A549 (cell line): ENCODE measurements around the gene NEK8. TPM values are rescaled to one million over a fixed set of nuclear protein-coding genes. Genes with fewer than 3 reads are reported as not detected.

ENCODE experiments used
- ATAC-seq, 2 experiments: fragments of 200-7000 bp in 1 of 2; fragments of >200 bp in 1 of 2; cut with Nextera tagmentation in 1 of 2; cut with Tn5 transposase in 1 of 2; 3 replicates each; pipeline versions ENCODE4 v1.8.0 to v1.9.1; 2018 to 2020; ENCODE audit warnings: mild to moderate bottlenecking in 1 of 2, moderate library complexity in 1 of 2
- CTCF ChIA-PET: fragments of 300-600 bp; sonication (Branson Sonifier 250); formaldehyde crosslinking; extraction: SDS; loops from one replicate; lab custom pipeline; 2021; ENCODE audit warnings: antibody characterized with exemption, inconsistent platforms; lab: Yijun Ruan, JAX
- POLR2A ChIA-PET: fragments of 350-600 bp; formaldehyde crosslinking; extraction: SDS; loops from one replicate; lab custom pipeline; 2021; ENCODE audit warnings: antibody characterized with exemption, inconsistent platforms; lab: Yijun Ruan, JAX
- DNase-seq, 2 experiments: peaks; one replicate each; pipeline versions ENCODE4 v3.0.0 to v3.0.0-alpha.2; 2011 to 2016; ENCODE audit warnings: low read depth in 1 of 2, low spot score in 1 of 2
- FAIRE-seq: peaks from 2 replicates; lab custom pipeline; 2011; peaks lifted over from hg19 to GRCh38; lab: Jason Lieb, UNC
- H3K27ac ChIP-seq, 2 experiments: fragments of >200 bp; sonication (Bioruptor Twin); formaldehyde crosslinking; 3 replicates each; pipeline ENCODE4 v1.5.1; 2016 to 2017
- H3K4me1 ChIP-seq: fragments of >200 bp; sonication (Bioruptor Twin); formaldehyde crosslinking; 3 replicates; pipeline ENCODE4 v1.6.1; 2016
- H3K4me2 ChIP-seq: fragments of >200 bp; sonication (Bioruptor Twin); formaldehyde crosslinking; 3 replicates; pipeline ENCODE4 v1.6.1; 2016
- H3K4me3 ChIP-seq: fragments of >200 bp; sonication (Bioruptor Twin); formaldehyde crosslinking; 3 replicates; pipeline ENCODE4 v1.5.1; 2016
- H3K9me3 ChIP-seq: fragments of >200 bp; sonication (Bioruptor Twin); formaldehyde crosslinking; 3 replicates; pipeline ENCODE4 v1.6.1; 2016
- BHLHE40 ChIP-seq: IDR thresholded peaks from 2 replicates; pipeline ENCODE4 v1.6.1; 2012; ENCODE audit warnings: low read depth, low read length, inconsistent platforms
- CBX2 ChIP-seq: fragments of 200-600 bp; sonication (generic); IDR thresholded peaks from 2 replicates; pipeline ENCODE4 v1.6.1; 2016; ENCODE audit warnings: low read depth, mild to moderate bottlenecking, borderline replicate concordance
- EHMT2 ChIP-seq: fragments of 200-600 bp; sonication (generic); IDR thresholded peaks from 2 replicates; pipeline ENCODE4 v1.6.1; 2016; ENCODE audit warnings: antibody characterized with exemption, low read depth, mild to moderate bottlenecking, moderate library complexity
- EP300 ChIP-seq, 2 experiments: fragments of >200 bp; sonication (Bioruptor Twin); formaldehyde crosslinking; IDR thresholded peaks; 2 replicates in 1 of 2; 3 replicates in 1 of 2; pipeline ENCODE4 v1.6.1; 2016 to 2017
- FOSB ChIP-seq: fragments of 250-450 bp; sonication (Bioruptor Pico); IDR thresholded peaks from 2 replicates; pipeline ENCODE4 v1.5.0; 2020; ENCODE audit warnings: mild to moderate bottlenecking, moderate library complexity
- FOXS1 ChIP-seq: fragments of 250-450 bp; sonication (Bioruptor Pico); IDR thresholded peaks from 2 replicates; pipeline ENCODE4 v1.5.0; 2020; ENCODE audit warnings: mild to moderate bottlenecking, moderate library complexity
- HOXB13 ChIP-seq: fragments of 250-450 bp; sonication (Bioruptor Pico); IDR thresholded peaks from 2 replicates; pipeline ENCODE4 v1.5.0; 2020; ENCODE audit warnings: low read depth, mild to moderate bottlenecking, moderate library complexity
- HOXB5 ChIP-seq: fragments of 250-450 bp; sonication (Bioruptor Pico); IDR thresholded peaks from 2 replicates; pipeline ENCODE4 v1.5.0; 2020; ENCODE audit warnings: mild to moderate bottlenecking, moderate library complexity
- JUN ChIP-seq, 2 experiments: fragments of >200 bp; sonication (Bioruptor Twin); formaldehyde crosslinking; IDR thresholded peaks; 2 replicates in 1 of 2; 3 replicates in 1 of 2; pipeline ENCODE4 v1.6.1; 2016 to 2017
- JUNB ChIP-seq: fragments of >200 bp; sonication (Bioruptor Twin); formaldehyde crosslinking; IDR thresholded peaks from 2 replicates; pipeline ENCODE4 v1.6.1; 2016
- KDM5A ChIP-seq: fragments of 200-600 bp; sonication (generic); IDR thresholded peaks from 2 replicates; pipeline ENCODE4 v1.6.1; 2016; ENCODE audit warnings: antibody characterized with exemption, mild to moderate bottlenecking
- MAFK ChIP-seq: fragments of 450-650 bp; IDR thresholded peaks from 2 replicates; pipeline ENCODE4 v1.6.1; 2014; ENCODE audit not compliant: partially characterized antibody
- MAZ ChIP-seq: fragments of 150-350 bp; IDR thresholded peaks from 2 replicates; pipeline ENCODE4 v1.6.1; 2014; ENCODE audit warnings: antibody characterized with exemption, low read depth, low read length, borderline replicate concordance
- MYC ChIP-seq: IDR thresholded peaks from 2 replicates; pipeline ENCODE4 v1.6.1; 2012; ENCODE audit warnings: mild to moderate bottlenecking, inconsistent platforms, low read length, improper control_type of control experiment, borderline replicate concordance
- NFE2L2 ChIP-seq: fragments of 150-350 bp; conservative IDR thresholded peaks from 2 replicates; pipeline ENCODE4 v1.6.1; 2014; ENCODE audit warnings: low read length
- PHF8 ChIP-seq: fragments of 200-600 bp; sonication (generic); IDR thresholded peaks from 2 replicates; pipeline ENCODE4 v1.6.1; 2016; ENCODE audit warnings: low read depth, mild to moderate bottlenecking, antibody characterized with exemption, moderate library complexity, borderline replicate concordance
- POLR2AphosphoS2 ChIP-seq: conservative IDR thresholded peaks from 2 replicates; pipeline ENCODE4 v1.6.1; 2012; ENCODE audit warnings: low read length, improper control_type of control experiment, inconsistent platforms
- RCOR1 ChIP-seq: fragments of 150-350 bp; IDR thresholded peaks from 2 replicates; pipeline ENCODE4 v1.6.1; 2014; ENCODE audit warnings: antibody characterized with exemption, low read length, low read depth
- RNF2 ChIP-seq: fragments of 200-600 bp; sonication (generic); IDR thresholded peaks from 2 replicates; pipeline ENCODE4 v1.6.1; 2016; ENCODE audit warnings: low read depth, mild to moderate bottlenecking, antibody characterized with exemption, moderate library complexity, borderline replicate concordance
- SMC3 ChIP-seq: fragments of >200 bp; sonication (Bioruptor Twin); formaldehyde crosslinking; IDR thresholded peaks from 3 replicates; pipeline ENCODE4 v1.6.1; 2018; ENCODE audit warnings: inconsistent platforms
- SREBF2 ChIP-seq: fragments of 450-650 bp; IDR thresholded peaks from 2 replicates; pipeline ENCODE4 v1.6.1; 2014; ENCODE audit warnings: mild to moderate bottlenecking, moderate library complexity
- TP53 ChIP-seq: fragments of 250-450 bp; sonication (Bioruptor Pico); IDR thresholded peaks from 2 replicates; pipeline ENCODE4 v1.5.0; 2021; ENCODE audit warnings: mild to moderate bottlenecking, moderate library complexity
- ZNF302 ChIP-seq: fragments of 250-450 bp; sonication (Bioruptor Pico); IDR thresholded peaks from 2 replicates; pipeline ENCODE4 v1.9.0; 2021; ENCODE audit warnings: inconsistent platforms, mild to moderate bottlenecking, moderate library complexity
- WGBS: methylation state at CpG from one replicate; pipeline ENCODE4 v1.1.6; 2017; ENCODE audit errors: missing lambda C conversion rate; 5-methylcytosine and 5-hydroxymethylcytosine counted together
- polyA plus RNA-seq, 4 experiments: library from polyadenylated mRNA; depleted of rRNA in 3 of 4; stranded (reverse); fragments of >200 nt; fragmentation: RNase III in 1 of 4; extraction: RNeasy Plus Mini Kit Qiagen cat#74134 plus additional on column Dnase treatment in 1 of 4; gene quantifications; 2 replicates in 3 of 4; 3 replicates in 1 of 4; pipeline ENCODE4 v1.2.3, GENCODE V29; 2011 to 2017
- TF ChIP-seq, protein P1 (sequence below): fragments of >200 bp; sonication (Bioruptor Twin); formaldehyde crosslinking; IDR thresholded peaks from 2 replicates; pipeline ENCODE4 v1.6.1; 2016
- TF ChIP-seq, protein P2 (sequence below): fragments of 200-600 bp; sonication (generic); IDR thresholded peaks from 2 replicates; pipeline ENCODE4 v1.6.1; 2016; ENCODE audit warnings: antibody characterized with exemption, mild to moderate bottlenecking, moderate library complexity
- TF ChIP-seq, protein P3 (sequence below): fragments of >200 bp; sonication (Bioruptor Twin); formaldehyde crosslinking; IDR thresholded peaks from 3 replicates; pipeline ENCODE4 v1.6.1; 2016
- TF ChIP-seq, protein P4 (sequence below): fragments of >200 bp; sonication (Bioruptor Twin); formaldehyde crosslinking; IDR thresholded peaks from 3 replicates; pipeline ENCODE4 v1.5.1; 2016
- TF ChIP-seq, protein P5 (sequence below): IDR thresholded peaks from 2 replicates; pipeline ENCODE4 v1.6.1; 2012
- TF ChIP-seq, protein P6 (sequence below): IDR thresholded peaks from 2 replicates; pipeline ENCODE4 v1.6.1; 2012
- TF ChIP-seq, protein P7 (sequence below): fragments of 450-650 bp; IDR thresholded peaks from 2 replicates; pipeline ENCODE4 v1.6.1; 2014; ENCODE audit warnings: antibody characterized with exemption

The NEK8 gene
- polyA plus RNA-seq, 2 of the 4 experiments (the other 2 are of a cell fraction) = 5.1 to 5.3 TPM

DNA sequence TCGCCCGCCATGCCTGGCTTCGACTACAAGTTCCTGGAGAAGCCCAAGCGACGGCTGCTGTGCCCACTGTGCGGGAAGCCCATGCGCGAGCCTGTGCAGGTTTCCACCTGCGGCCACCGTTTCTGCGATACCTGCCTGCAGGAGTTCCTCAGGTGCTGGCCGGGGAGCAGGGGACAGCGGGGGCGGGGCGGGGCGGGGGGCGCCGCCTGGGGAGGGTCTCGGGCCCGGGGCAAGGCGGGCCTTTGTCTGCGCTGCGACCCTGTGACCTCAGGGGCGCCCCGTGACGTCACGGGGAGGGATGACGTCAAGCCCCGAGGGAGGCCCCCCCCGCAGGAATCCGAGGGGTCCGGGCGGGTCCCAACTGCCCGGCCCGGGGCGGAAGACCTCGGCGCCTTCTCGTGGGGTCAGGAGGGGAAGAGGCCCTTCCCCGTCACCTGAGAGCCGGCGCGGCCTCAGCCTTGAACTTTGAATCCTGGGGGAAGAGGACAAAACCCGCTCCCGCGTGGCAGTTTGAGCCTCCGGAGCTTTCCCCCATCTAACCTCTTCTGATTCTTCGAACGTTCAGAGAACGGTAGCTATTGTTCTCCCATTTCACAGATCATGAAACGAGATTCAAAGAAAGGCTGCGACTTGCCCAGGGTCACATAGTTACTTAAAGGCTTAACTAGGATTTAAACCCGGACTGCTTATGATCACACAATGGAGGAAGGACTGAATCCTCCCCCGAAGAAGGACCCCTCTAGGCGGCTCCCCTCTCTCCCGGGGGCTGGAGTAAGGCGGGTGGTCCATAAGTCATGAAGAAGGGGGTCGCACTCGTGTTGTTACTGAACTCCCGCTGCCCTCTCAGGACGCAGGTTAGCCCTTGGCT is 15.8 kb downstream of the NEK8 start:
- Histone ChIP-seq H3K27ac (peak overlapping the region; percentile 98 to 99), H3K9me3 (peaks cover 9% of the 10 kb centered on the region), H3K4me2 (peak overlapping the region; percentile 96), H3K4me3 (peak overlapping the region; percentile 93), H3K4me1 (peaks cover 53% of the 10 kb centered on the region)
- FAIRE-seq (no peak), ATAC-seq (peak in 1 of 2 experiments; percentile 7; a peak in 1 of 6 replicates), DNase-seq (peak; percentile 58 to 81)
- 1% methylated on average over 31 of the region's 61 CpGs for WGBS
- ChIA-PET POLR2A (interaction anchor here (0.6 to 12.2 kb wide), 10 partner anchors 8 to 208 kb away, joined by 3 to 369 read pairs (median 5); partner anchors contain the start of genes BLTP2, NEK8, PHF12 and RPL23A), CTCF (interaction anchor here (0.8 to 22.6 kb wide), 11 partner anchors 9 to 210 kb away, joined by 3 to 977 read pairs (median 4); partner anchors contain the start of genes DHRS13, NEK8, RPL23A and TLCD1)
- 0 out of 2 replicates have a peak, but pooled peaks have one; percentile 35 for TF ChIP-seq FOSB (CRISPR knock-in tag)
- peak; percentile 94 for TF ChIP-seq PHF8
- TF ChIP-seq, protein P1, sequence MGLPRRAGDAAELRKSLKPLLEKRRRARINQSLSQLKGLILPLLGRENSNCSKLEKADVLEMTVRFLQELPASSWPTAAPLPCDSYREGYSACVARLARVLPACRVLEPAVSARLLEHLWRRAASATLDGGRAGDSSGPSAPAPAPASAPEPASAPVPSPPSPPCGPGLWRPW = no peak
- TF ChIP-seq CBX2 = no peak
- TF ChIP-seq JUN (IDR thresholded peaks at IDR 0.05) = peak; percentile 20 to 88; a peak in 4 of 5 replicates
- TF ChIP-seq, protein P2, sequence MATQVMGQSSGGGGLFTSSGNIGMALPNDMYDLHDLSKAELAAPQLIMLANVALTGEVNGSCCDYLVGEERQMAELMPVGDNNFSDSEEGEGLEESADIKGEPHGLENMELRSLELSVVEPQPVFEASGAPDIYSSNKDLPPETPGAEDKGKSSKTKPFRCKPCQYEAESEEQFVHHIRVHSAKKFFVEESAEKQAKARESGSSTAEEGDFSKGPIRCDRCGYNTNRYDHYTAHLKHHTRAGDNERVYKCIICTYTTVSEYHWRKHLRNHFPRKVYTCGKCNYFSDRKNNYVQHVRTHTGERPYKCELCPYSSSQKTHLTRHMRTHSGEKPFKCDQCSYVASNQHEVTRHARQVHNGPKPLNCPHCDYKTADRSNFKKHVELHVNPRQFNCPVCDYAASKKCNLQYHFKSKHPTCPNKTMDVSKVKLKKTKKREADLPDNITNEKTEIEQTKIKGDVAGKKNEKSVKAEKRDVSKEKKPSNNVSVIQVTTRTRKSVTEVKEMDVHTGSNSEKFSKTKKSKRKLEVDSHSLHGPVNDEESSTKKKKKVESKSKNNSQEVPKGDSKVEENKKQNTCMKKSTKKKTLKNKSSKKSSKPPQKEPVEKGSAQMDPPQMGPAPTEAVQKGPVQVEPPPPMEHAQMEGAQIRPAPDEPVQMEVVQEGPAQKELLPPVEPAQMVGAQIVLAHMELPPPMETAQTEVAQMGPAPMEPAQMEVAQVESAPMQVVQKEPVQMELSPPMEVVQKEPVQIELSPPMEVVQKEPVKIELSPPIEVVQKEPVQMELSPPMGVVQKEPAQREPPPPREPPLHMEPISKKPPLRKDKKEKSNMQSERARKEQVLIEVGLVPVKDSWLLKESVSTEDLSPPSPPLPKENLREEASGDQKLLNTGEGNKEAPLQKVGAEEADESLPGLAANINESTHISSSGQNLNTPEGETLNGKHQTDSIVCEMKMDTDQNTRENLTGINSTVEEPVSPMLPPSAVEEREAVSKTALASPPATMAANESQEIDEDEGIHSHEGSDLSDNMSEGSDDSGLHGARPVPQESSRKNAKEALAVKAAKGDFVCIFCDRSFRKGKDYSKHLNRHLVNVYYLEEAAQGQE = peak; percentile 53
- no peak for TF ChIP-seq EHMT2
- TF ChIP-seq HOXB13 = no peak
- TF ChIP-seq JUNB = no peak
- no peak for TF ChIP-seq MYC
- TF ChIP-seq, protein P3, sequence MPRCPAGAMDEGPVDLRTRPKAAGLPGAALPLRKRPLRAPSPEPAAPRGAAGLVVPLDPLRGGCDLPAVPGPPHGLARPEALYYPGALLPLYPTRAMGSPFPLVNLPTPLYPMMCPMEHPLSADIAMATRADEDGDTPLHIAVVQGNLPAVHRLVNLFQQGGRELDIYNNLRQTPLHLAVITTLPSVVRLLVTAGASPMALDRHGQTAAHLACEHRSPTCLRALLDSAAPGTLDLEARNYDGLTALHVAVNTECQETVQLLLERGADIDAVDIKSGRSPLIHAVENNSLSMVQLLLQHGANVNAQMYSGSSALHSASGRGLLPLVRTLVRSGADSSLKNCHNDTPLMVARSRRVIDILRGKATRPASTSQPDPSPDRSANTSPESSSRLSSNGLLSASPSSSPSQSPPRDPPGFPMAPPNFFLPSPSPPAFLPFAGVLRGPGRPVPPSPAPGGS = no peak
- TF ChIP-seq SMC3 = no peak
- TF ChIP-seq RNF2 = no peak
- TF ChIP-seq KDM5A = no peak
- no peak for TF ChIP-seq TP53 (CRISPR knock-in tag)
- no peak for TF ChIP-seq RCOR1
- TF ChIP-seq, protein P4, sequence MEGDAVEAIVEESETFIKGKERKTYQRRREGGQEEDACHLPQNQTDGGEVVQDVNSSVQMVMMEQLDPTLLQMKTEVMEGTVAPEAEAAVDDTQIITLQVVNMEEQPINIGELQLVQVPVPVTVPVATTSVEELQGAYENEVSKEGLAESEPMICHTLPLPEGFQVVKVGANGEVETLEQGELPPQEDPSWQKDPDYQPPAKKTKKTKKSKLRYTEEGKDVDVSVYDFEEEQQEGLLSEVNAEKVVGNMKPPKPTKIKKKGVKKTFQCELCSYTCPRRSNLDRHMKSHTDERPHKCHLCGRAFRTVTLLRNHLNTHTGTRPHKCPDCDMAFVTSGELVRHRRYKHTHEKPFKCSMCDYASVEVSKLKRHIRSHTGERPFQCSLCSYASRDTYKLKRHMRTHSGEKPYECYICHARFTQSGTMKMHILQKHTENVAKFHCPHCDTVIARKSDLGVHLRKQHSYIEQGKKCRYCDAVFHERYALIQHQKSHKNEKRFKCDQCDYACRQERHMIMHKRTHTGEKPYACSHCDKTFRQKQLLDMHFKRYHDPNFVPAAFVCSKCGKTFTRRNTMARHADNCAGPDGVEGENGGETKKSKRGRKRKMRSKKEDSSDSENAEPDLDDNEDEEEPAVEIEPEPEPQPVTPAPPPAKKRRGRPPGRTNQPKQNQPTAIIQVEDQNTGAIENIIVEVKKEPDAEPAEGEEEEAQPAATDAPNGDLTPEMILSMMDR = 0 out of 3 replicates have a peak, but pooled peaks have one; percentile 3
- no peak for TF ChIP-seq HOXB5 (CRISPR knock-in tag)
- no peak for TF ChIP-seq MAFK
- no peak for TF ChIP-seq ZNF302 (CRISPR knock-in tag)
- TF ChIP-seq MAZ = peak; percentile 100
- TF ChIP-seq, protein P5, sequence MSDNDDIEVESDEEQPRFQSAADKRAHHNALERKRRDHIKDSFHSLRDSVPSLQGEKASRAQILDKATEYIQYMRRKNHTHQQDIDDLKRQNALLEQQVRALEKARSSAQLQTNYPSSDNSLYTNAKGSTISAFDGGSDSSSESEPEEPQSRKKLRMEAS = 0 out of 2 replicates have a peak, but pooled peaks have one; percentile 4
- TF ChIP-seq POLR2AphosphoS2 = no peak
- TF ChIP-seq, protein P6, sequence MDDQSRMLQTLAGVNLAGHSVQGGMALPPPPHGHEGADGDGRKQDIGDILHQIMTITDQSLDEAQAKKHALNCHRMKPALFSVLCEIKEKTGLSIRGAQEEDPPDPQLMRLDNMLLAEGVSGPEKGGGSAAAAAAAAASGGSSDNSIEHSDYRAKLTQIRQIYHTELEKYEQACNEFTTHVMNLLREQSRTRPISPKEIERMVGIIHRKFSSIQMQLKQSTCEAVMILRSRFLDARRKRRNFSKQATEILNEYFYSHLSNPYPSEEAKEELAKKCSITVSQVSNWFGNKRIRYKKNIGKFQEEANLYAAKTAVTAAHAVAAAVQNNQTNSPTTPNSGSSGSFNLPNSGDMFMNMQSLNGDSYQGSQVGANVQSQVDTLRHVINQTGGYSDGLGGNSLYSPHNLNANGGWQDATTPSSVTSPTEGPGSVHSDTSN = 0 out of 2 replicates have a peak, but pooled peaks have one; percentile 28
- TF ChIP-seq EP300 (IDR thresholded peaks at IDR 0.05) = no peak
- TF ChIP-seq, protein P7, sequence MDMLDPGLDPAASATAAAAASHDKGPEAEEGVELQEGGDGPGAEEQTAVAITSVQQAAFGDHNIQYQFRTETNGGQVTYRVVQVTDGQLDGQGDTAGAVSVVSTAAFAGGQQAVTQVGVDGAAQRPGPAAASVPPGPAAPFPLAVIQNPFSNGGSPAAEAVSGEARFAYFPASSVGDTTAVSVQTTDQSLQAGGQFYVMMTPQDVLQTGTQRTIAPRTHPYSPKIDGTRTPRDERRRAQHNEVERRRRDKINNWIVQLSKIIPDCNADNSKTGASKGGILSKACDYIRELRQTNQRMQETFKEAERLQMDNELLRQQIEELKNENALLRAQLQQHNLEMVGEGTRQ = no peak
- no peak for TF ChIP-seq NFE2L2
- TF ChIP-seq BHLHE40 = no peak
- TF ChIP-seq SREBF2 = no peak
- no peak for TF ChIP-seq FOXS1
